ENCODE results near the gene SHISA9.

SHISA9 gene

DNA sequence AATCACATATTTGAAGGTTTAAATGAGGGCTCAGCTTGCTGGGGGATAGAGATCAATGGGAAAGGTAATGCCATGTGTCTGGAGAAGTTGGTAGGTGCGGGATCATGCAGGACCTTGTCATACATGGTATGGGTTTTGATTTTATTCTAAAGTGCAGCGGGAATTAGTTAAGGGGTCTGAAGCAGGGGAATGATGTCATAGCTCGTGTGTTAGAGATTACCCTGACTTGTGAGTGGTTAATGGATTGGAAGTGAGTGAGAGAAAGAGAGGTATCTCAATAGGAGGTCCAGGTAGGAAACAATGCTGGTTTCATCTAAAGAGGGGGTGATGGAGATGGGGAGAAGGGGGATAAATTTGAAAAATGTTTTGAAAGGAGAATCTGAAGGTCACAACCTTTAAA lies 280.0 kb downstream of the SHISA9 start:
- no peak for DNase-seq (ENCODE audit: low spot score)

DNA sequence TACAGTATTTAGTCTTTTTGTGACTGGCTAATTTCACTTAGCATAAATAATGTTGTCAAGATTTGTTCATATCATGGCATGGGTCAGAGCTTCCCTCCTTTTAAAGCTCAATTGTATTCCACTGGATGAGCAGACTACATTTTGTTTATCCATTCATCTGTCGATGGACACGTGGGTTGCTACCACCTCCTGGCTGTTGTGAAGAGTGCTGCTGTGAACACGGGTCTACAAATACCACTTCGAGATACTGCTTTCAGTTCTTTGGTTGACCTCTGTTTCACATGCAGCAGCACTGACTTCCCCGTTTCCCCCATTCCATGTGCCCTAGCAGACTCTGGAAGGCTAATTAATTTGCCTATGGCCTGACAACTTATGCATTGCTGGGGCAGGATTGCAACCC lies 285.4 kb downstream of the SHISA9 start:
- DNase-seq (ENCODE audit: low spot score) = no peak

DNA sequence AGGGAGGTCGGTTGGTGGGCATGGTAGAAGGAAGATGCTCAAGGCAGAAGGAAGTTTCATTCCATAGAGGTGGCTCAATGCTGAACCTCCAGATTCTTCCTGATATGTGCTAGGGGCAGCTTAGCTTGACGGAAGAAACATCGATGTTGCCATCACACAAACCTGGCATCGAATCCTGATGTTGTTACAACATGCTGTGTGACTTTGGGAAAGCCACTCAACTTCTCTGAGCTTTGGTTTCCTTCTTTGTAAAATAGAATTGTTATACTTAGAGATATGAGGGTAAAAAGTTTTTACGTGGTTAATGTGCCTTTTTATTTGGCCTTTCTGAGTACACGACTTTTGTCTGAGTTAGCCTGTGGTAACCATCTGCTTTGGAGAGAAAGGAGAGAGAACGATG lies 287.9 kb downstream of the SHISA9 start:
- no peak for DNase-seq (ENCODE audit: low spot score)

DNA sequence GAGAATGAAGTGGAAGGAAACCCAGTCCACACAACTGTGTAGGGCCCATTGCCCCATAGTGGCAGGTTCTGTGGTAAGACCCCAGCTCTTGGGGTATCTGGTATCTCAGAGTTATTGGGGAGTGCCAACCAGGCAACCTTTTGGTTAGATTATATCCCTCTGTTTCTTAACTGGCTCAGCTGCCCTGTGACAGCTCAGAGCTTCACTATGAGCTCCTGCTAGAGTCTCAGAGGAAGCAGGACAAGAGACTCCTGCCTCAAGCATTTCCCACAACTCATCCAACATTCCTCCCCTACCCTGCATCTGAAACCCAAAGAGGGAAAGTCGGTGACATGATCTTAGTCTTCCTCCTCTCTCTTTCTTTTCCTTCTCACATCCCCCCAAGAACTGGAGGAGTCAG lies 292.3 kb downstream of the SHISA9 start:
- no peak for DNase-seq (ENCODE audit: low spot score)

DNA sequence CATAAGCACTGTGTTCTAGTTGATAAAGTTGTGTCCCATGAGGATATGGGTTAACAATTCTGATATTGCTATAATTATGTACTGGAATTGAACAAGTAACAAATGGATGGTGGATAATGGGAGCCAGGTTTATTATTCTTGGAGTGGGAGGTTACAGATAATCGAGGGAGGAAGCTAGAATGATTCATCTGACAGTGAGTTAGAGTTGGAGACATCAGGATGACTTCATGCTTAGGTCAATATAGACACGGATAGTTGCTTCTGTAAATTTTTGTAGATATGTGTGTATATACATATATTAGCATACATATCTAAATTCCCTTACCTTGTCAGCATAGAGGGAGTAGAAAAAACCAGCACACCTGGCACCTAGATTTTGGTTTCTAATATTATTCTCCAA lies 293.4 kb downstream of the SHISA9 start:
- no peak for DNase-seq (ENCODE audit: low spot score)

DNA sequence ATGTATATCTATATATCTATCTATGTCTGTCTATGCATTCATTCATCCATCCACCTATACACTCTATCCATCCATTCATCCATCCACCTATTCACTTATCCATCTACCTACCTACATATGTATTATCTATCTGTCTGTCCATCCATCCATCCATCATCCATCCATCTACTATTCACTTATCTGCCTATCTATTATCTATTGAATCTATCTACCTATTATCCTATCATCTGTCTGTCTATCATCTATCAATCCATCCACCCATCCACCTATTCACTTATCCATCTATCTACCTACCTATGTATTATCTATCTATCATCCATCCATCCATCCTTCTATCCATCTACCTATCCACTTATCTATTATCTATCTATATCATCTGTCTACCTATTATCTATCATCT lies 302.3 kb downstream of the SHISA9 start:
- DNase-seq (ENCODE audit: low spot score) = no peak

DNA sequence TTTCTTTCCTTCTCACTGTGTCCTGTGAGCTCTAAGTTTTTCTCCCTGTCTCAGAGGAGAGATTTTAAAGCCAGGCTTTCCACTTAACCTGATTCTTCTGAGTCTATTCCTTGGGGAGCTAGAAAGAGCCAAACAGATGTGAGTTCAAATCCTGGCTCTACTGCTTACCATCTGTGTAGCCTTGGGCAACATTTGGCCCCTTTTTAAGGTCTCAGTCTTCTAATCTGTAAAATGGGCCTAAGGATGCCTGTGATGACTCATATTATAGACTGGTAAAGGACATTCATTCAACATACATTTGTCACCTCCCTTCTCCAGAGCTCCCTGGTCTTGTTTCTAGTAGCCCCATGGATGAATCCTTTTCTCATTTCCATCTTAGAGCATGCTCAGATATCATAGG lies 304.0 kb downstream of the SHISA9 start:
- DNase-seq (ENCODE audit: low spot score) = no peak

DNA sequence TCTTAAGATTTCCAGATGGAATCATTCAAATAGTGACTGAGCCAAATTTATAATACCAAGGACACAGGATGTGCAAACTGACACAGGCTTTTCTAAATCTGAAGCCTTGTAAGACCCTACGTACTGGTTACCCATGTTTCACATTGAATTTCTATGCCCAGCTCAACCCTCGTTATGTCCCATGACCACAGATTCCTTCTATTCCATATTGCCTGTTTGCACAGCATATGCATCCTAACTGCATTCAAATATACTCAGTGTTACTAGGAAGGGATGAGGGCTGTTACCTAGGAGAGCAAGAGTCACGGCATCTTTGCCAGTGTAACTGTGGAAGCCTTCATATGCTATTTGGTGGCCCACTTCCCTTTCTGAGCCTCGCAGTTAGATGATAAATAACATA lies 305.2 kb downstream of the SHISA9 start:
- no peak for DNase-seq (ENCODE audit: low spot score)

DNA sequence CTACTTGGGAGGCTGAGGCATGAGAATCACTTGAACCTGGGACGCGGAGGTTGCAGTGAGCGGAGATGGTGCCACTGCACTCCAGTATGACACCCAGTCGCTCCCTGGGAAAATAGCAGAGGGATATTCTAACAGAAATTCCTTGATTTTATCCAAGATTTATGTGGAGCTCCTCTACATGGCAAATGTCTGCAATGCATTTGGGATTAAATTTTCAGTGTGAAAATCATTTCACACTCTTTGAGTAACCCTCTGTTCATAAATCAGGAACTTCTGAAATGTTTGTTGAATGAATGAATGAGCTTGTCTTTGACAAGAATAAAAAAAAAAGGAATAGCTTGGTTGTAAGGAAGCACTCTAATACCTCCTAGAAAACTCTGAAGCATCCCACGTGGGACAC lies 305.8 kb downstream of the SHISA9 start:
- no peak for DNase-seq (ENCODE audit: low spot score)

DNA sequence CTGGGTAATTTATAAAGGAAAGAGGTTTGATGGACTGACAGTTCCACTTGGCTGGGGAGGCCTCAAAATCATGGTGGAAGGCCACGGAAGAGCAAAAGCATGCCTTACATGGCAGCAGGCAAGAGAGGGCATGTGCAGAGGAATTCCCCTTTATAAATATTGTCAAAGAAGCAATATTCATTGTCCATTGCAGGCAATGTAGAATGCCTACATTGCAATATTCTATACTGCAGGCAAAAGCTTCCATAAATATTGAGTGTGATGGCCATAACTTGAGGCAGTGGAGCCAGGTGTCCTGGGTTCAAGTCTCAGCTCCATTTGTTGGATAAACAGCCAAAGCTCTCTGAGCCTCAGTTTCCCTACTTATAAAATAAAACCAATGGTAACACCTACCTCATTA lies 322.3 kb downstream of the SHISA9 start:
- no peak for DNase-seq (ENCODE audit: low spot score)

DNA sequence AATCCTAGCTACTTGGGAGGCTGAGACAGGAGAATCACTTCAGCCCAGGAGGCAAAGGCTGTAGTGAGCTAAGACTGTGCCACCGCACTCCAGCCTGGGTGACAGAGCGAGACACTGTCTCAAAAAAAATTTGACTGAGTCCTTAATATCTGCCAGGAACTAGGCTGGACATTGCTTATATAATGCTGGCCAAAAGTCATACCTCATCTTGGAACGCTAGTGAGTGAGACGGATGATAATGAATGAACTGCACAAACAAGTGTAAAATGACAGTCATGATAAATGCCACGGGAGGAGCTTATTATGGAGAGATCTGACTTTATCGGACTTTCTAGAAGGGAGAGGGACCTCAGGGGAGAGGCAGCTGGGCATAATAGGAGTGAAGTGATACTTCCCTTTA lies 327.6 kb downstream of the SHISA9 start:
- DNase-seq (ENCODE audit: low spot score) = no peak

DNA sequence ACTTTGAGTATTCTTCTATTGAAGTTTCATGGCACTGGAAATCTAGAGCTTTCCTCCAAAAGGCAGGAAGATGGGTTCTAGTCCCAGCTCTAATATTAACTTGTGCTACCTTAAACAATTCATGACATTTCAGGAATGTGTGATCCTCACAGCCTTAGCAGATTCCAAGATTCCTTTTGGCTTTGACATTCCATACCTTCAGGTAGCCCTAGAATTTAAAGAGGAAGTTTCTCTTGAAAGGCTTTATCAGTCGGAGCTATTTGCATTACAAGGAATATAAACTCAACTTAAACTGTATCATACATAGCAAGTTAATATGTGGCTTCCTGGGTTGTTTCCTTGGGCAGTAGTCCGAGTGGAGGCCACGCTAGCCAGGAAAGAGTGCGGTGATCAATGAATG lies 330.0 kb downstream of the SHISA9 start:
- no peak for DNase-seq (ENCODE audit: low spot score)

DNA sequence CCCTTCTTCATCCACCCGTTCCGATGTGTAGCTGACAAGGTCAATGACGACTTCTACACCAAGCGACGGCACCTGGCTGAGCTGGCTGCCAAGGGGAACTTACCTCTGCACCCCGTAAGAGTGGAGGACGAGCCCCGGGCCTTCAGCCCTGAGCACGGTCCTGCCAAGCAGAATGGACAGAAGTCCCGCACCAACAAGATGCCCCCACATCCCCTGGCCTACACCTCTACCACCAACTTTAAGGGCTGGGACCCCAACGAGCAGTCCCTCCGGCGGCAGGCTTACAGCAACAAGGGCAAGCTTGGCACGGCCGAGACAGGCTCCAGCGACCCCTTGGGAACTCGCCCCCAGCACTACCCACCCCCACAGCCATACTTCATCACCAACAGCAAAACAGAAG lies 333.6 kb downstream of the SHISA9 start:
- DNase-seq (ENCODE audit: low spot score) = no peak

DNA sequence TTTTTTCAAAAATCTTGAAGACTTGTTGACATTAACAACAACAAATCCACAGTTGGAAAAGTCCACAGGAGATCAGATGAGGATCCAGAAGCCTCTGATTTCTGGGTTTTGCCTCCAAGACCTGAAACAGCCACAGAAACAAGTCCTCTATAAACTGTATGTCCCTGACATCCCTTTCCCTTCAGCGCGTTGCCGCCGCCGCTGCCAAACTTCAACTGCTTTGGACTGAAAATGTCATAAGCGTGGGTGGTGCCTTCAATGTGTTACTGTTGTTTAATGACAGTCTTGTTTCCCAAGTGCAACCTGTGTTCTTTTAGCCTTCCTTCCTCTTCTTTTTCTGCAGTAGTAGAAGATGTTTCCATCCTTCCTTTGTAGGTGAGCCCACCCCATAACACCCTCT lies 334.9 kb downstream of the SHISA9 start:
- no peak for DNase-seq (ENCODE audit: low spot score)

DNA sequence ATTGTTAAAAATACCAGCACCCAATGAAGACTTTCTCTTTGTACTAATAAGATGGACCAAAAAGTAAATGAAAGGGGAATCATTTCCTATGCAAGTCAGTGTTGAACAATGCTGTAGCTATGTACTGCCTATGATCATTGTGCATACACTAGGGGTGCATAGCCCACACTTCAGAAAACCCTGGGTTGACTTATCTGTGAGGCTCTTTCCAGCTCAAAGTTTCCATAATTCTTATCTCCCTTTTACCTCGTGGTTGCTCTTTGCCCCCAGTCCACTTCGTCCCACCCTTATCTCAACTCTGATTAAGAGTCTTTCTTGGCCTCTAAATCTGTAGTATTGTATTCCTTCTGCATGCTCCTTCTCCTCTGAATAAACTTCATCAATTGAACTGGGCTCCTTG lies 336.8 kb downstream of the SHISA9 start:
- no peak for DNase-seq (ENCODE audit: low spot score)

DNA sequence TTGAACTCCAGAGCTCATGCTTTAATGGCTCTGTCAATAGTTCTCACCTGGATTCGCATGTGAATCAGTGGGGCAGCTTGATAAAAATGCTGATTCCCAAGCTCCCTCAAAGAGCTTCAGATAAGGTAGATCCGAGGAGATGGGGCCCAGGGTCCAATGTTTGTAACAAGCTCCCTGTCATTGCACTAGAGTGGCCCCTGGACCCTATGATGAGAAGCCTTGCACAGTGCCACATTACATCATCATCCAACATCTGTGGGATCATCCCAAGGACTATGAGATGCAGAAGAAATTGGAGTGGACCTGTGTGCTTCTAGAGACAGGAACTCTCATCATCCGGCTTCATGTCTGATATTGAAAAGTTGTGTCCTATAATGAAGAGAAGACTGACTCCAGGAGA lies 340.8 kb downstream of the SHISA9 start:
- no peak for DNase-seq (ENCODE audit: low spot score)

DNA sequence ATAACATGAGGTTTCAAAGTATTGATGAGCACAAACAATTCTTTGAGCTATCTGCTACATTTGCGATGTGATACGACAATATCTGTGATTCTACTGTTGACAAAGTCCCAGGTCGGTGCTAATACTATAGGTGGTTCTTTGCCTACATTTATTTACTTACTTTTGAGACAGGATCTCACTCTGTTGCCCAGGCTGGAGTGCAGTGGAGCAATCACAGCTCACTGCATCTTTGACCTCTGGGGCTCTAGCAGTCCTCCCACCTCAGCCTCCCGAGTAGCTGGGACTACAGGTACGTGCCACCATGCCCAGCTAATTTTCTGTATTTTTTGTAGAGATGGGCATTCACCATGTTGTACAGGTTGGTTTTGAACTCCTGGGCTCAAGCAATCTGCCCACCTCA lies 343.4 kb downstream of the SHISA9 start:
- DNase-seq (ENCODE audit: low spot score) = no peak

DNA sequence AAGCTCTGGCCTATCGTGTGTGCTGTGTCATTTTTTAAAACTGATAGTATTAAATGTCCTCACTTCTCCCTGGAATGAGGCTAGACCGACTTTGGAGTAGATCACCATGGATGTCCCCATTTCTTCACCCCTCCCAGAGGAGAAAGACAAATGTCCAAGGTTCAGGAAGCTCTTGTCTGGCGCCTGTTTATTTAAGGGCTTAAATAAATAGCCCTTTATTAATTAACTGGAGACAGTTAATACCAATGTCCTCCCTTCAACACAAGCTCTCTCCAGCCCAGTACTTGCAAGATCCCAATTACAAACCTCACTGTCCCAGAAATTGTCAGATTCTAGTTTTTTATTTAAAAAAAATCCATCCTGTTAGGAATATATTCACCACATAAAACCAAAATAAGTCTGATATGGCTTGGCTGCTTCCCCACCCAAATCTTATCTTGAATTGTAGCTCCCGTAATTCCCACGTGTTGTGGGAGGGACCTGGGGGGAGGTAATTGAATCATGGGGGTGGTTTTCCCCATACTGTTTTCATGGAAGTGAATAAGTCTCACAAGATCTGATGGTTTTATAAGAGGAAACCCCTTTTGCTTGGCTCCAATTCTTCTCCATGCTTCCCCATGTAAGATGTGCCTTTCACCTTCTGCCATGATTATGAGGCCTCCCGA lies 344.4 kb downstream of the SHISA9 start:
- no peak for DNase-seq (ENCODE audit: low spot score)

DNA sequence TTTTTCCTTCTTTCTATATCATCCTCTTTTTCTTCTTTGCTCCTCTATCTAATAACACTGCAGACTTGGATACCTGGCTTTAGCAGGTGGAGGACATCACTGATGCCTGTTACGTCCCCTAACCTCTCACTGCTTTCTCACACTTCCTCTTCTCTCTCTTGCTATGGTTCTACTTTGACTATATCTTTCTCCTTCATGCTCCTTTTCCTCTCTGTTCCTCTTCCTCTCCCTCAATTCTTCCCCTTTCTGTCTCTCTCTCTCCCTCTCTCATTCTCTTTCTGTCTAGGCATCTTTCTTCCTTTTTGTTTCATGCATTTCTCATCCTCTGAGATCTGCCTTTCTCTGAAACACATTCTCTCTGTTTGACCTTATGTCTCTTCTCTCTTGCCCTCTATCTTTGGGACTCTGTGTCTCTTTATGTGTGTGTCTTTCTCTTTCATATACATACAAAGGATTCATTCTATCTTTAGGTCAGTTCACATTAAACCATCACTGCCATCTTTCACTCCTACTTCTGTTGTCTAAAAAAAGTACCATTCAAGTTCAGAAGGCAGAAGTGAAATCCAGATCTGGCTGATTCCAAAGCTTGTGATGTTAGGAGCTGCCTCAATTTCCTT lies 353.7 kb downstream of the SHISA9 start:
- DNase-seq (ENCODE audit: low spot score) = no peak

DNA sequence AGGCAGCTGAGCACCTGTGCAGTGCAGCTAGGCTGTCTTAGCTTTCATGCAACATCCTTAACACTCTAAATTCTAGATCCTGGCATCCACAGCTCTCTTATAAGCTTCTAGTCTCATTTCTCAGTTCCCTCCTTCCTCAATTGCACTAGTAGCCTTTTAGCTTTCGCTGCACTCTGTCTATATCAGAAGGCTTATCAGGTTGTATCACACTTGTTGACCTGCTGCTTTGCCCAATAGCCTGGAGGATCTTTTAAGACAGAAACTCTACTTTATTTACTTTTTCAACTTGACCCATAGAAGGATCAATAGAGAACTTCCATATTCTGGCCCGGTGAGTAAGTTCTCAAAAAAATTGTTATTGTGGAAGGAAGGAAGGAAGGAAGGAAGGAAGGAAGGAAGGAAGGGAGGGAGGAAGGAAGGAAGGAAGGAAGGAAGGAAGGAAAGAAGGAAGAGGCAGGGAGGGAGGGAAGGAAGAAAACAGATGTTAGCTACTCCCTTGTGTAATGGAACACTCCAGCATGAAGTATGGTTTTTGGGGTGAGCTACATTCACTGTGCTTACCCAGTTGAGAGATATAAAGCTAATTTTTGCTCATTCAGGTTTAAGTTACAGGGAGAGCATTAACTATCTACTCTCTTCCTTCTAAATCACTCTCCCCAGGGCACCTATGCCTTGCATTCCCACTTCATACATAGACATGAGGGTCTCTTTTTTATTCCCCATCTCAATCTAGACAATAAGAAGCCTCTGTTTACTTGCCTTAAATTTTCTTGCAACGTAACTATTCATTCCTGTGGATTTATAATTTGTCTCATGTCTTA lies 361.1 kb downstream of the SHISA9 start:
- no peak for DNase-seq (ENCODE audit: low spot score)

DNA sequence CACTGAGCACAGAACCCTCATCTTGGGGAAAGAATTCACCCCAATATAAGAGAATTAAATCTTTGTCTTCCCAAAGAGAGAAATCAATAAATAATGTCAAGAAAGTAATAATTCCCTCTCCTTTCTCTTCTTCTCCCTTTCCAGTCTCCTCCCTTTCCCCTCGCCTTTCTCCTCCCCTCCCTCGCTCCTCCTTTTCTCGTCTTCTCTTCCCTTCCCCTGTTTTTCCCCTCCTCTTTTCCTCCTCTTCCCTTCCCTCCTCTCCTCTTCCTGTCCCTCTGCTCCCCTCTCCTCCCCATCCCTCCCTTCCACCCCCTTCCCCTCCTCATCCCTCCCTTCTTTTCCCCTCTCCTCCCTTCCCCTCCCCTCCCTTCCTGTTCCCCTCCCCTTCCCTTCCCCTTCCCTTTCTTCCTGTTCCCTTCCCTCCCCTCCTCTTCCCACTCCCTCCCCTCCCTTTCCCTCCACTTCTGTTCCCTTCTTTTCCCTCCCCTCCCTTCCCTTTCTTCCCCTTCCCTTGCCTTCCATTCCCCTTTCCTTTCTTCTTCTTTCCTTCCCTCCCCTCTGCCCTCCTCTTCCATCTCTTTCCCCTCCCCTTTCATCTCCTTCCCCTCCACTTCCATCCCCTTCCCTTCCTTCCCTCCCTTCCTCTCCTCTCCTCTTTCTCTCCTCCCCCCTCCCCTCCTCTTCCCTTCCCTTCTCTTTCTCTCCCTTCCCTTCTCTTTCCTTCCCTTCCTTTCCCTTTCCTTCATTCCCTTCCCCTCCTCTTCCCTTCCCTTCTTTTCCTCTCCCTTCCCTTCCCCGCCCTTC lies 363.6 kb downstream of the SHISA9 start:
- no peak for DNase-seq (ENCODE audit: low spot score)

DNA sequence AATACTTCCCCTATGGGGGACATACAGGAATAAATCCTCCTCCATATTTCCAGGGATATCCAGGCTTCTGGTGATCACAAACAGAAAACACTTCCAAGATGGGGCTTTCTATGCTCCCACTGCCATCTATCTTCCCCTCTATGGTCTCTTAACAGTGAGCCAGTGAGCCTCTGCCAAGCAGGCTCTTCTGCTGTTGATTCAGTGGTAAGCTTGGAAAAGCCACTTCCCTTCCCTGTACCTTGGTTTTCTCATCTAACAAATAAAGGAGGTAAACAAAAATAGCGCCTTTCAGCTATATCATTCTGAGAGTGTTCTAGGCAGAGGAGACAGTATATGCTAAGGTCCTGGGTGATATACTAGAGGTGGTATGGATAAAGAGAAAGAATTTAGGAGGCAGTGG lies 368.0 kb downstream of the SHISA9 start:
- no peak for DNase-seq (ENCODE audit: low spot score)
